GM12878 (cell line): ENCODE results near the gene RARRES2. TPM values are rescaled to one million over a fixed set of nuclear protein-coding genes. Genes with fewer than 3 reads are reported as not detected.

Experiments used
- ATAC-seq: fragments of 200-7000 bp; cut with Tn5 transposase; 3 replicates; pipeline ENCODE4 v1.9.1; 2020; ENCODE audit warnings: mild to moderate bottlenecking, moderate library complexity
- Bru-seq: library from RNA; stranded (reverse); fragments of 400-500 nt; gene quantifications from one replicate; lab custom pipeline; 2021; lab: Mats Ljungman, UMichigan
- BruChase-seq, 2 experiments: library from RNA; stranded (reverse); fragments of 400-500 nt; gene quantifications; one replicate each; lab custom pipeline; 2021; lab: Mats Ljungman, UMichigan
- BruUV-seq: library from RNA; stranded (reverse); fragments of 400-500 nt; replicated peaks from 2 replicates; lab custom pipeline; 2021; lab: Mats Ljungman, UMichigan
- CTCF ChIA-PET: fragments of 300-600 bp; sonication (Branson Sonifier 250); formaldehyde crosslinking; extraction: SDS; loops from one replicate; lab custom pipeline; 2021; ENCODE audit warnings: inconsistent platforms; lab: Yijun Ruan, JAX
- POLR2A ChIA-PET: fragments of 350-600 bp; formaldehyde crosslinking; extraction: SDS; loops from one replicate; lab custom pipeline; 2021; ENCODE audit warnings: inconsistent platforms; lab: Charles Lee
- RAD21 ChIA-PET: fragments of 300-600 bp; sonication (Branson Sonifier 250); formaldehyde crosslinking; loops from one replicate; lab custom pipeline; 2023; ENCODE audit warnings: antibody characterized with exemption; ENCODE audit not compliant: unreplicated experiment; lab: Charles Lee
- SMC1A ChIA-PET: fragments of 300-600 bp; sonication (Branson Sonifier 250); formaldehyde crosslinking; loops from one replicate; lab custom pipeline; 2023; ENCODE audit not compliant: unreplicated experiment, uncharacterized antibody; lab: Charles Lee
- DNase-seq: peaks from one replicate; pipeline ENCODE4 v3.0.0-alpha.2; 2011; ENCODE audit warnings: low read depth, low spot score
- FAIRE-seq: peaks from 3 replicates; lab custom pipeline; 2011; peaks lifted over from hg19 to GRCh38; lab: Jason Lieb, UNC
- H2AFZ ChIP-seq: 2 replicates; pipeline ENCODE4 v1.6.0; 2011; ENCODE audit warnings: low read depth, low read length, control low read depth; ENCODE audit not compliant: control insufficient read depth
- H3K27ac ChIP-seq: 2 replicates; pipeline ENCODE4 v1.5.1; 2011; ENCODE audit warnings: control low read depth; ENCODE audit not compliant: control insufficient read depth, insufficient read depth
- H3K27me3 ChIP-seq, 2 experiments: replicated peaks in 1 of 2; 2 replicates each; pipeline versions ENCODE4 v1.6.0 to v1.6.1; 2011; ENCODE audit warnings: low read length in 1 of 2; ENCODE audit not compliant: control insufficient read depth in 2 of 2, insufficient read depth in 2 of 2
- H3K36me3 ChIP-seq, 2 experiments: 2 replicates each; pipeline ENCODE4 v1.5.1; 2011; ENCODE audit warnings: low read length in 1 of 2; ENCODE audit not compliant: control insufficient read depth in 2 of 2, insufficient read depth in 2 of 2
- H3K4me1 ChIP-seq: 2 replicates; pipeline ENCODE4 v1.6.1; 2011; ENCODE audit warnings: mild to moderate bottlenecking, low read length, moderate library complexity, mixed read lengths; ENCODE audit not compliant: control insufficient read depth, insufficient read depth
- H3K4me2 ChIP-seq: 2 replicates; pipeline ENCODE4 v1.6.0; 2011; ENCODE audit warnings: control low read depth; ENCODE audit not compliant: control insufficient read depth, insufficient read depth
- H3K4me3 ChIP-seq: fragments of 200-600 bp; sonication (generic); 2 replicates; pipeline ENCODE4 v1.5.1; 2016
- H3K79me2 ChIP-seq: 2 replicates; pipeline ENCODE4 v1.6.0; 2011; ENCODE audit warnings: low read length; ENCODE audit not compliant: control insufficient read depth, insufficient read depth
- H3K9ac ChIP-seq: 2 replicates; pipeline ENCODE4 v1.8.0; 2011; ENCODE audit warnings: low read length, control low read depth, mixed read lengths; ENCODE audit not compliant: control insufficient read depth, insufficient read depth
- H3K9me3 ChIP-seq: replicated peaks from 3 replicates; pipeline ENCODE4 v1.5.1; 2011; ENCODE audit warnings: mild to moderate bottlenecking, low read length; ENCODE audit not compliant: control insufficient read depth, insufficient read depth
- H4K20me1 ChIP-seq: 2 replicates; pipeline ENCODE4 v1.6.0; 2011; ENCODE audit not compliant: control insufficient read depth, insufficient read depth
- BMI1 ChIP-seq: fragments of 450-650 bp; IDR thresholded peaks from 2 replicates; pipeline ENCODE4 v1.6.1; 2016; ENCODE audit warnings: mild to moderate bottlenecking, moderate library complexity, borderline replicate concordance
- CBFB ChIP-seq: IDR thresholded peaks from 2 replicates; pipeline ENCODE4 v1.6.1; 2016; ENCODE audit warnings: antibody characterized with exemption, low read depth
- CHD1 ChIP-seq: IDR thresholded peaks from 2 replicates; pipeline ENCODE4 v1.6.1; 2012; ENCODE audit warnings: low read depth, low read length, improper control_type of control experiment
- ESRRA ChIP-seq: IDR thresholded peaks from 2 replicates; pipeline ENCODE4 v1.6.1; 2012; ENCODE audit warnings: mild to moderate bottlenecking, low read length, improper control_type of control experiment
- FOXM1 ChIP-seq: IDR thresholded peaks from 2 replicates; pipeline ENCODE4 v1.6.1; 2012; ENCODE audit warnings: low read depth, mild to moderate bottlenecking, inconsistent platforms, low read length, moderate library complexity
- KDM1A ChIP-seq: fragments of 200-600 bp; sonication (generic); IDR thresholded peaks from 2 replicates; pipeline ENCODE4 v1.6.1; 2016; ENCODE audit warnings: borderline replicate concordance
- MLLT1 ChIP-seq: fragments of 450-650 bp; IDR thresholded peaks from 2 replicates; pipeline ENCODE4 v1.6.1; 2016; ENCODE audit warnings: mild to moderate bottlenecking
- NFYB ChIP-seq: IDR thresholded peaks from 2 replicates; pipeline ENCODE4 v1.6.1; 2011; ENCODE audit warnings: low read depth, mild to moderate bottlenecking, low read length, improper control_type of control experiment, moderate library complexity; ENCODE audit not compliant: insufficient read depth
- POLR2AphosphoS2 ChIP-seq: IDR thresholded peaks from 2 replicates; pipeline ENCODE4 v1.6.1; 2011; ENCODE audit warnings: low read depth, mild to moderate bottlenecking, low read length, improper control_type of control experiment, moderate library complexity
- SUZ12 ChIP-seq: fragments of 200-600 bp; sonication (generic); IDR thresholded peaks from one replicate; pipeline ENCODE4 v1.6.1; 2018; ENCODE audit warnings: antibody characterized with exemption, mild to moderate bottlenecking; ENCODE audit not compliant: unreplicated experiment
- ZNF217 ChIP-seq: fragments of 450-650 bp; IDR thresholded peaks from 2 replicates; pipeline ENCODE4 v1.6.1; 2017; ENCODE audit warnings: antibody characterized with exemption, mild to moderate bottlenecking
- WGBS: methylation state at CpG from one replicate; pipeline ENCODE4 v1.1.6; 2016; ENCODE audit warnings: low lambda C conversion rate; ENCODE audit not compliant: insufficient replicate concordance, insufficient coverage; ENCODE audit errors: missing lambda C conversion rate; 5-methylcytosine and 5-hydroxymethylcytosine counted together
- in situ Hi-C: fragments of 300-500 bp; cut with MboI; formaldehyde crosslinking; loops from 9 replicates; pipeline ENCODE4 v1.14.3; 2018; ENCODE audit warnings: mixed read lengths
- intact Hi-C: fragments of 100-400 bp; cut with micrococcal nuclease; formaldehyde crosslinking; loops from one replicate; pipeline ENCODE4 v1.14.2; 2022; ENCODE audit not compliant: unreplicated experiment
- long read RNA-seq, 2 experiments: library from polyadenylated mRNA; unstranded; transcript quantifications; one replicate each; pipeline ENCODE4 v2.0.0, GENCODE V29; 2019 to 2020
- polyA minus RNA-seq, 3 experiments: library from RNA; depleted of rRNA, polyadenylated mRNA; stranded (reverse); fragments of >200 nt; gene quantifications; 2 replicates each; pipeline ENCODE4 v1.2.3, GENCODE V29; 2011
- polyA plus RNA-seq, 11 experiments: library from polyadenylated mRNA; depleted of rRNA in 4 of 11; unstranded in 6 of 11; stranded (reverse) in 5 of 11; fragments of >200 nt; fragmentation: Nextera tagmentation in 4 of 11; fragmentation: Illumina TruSeq in 1 of 11; extraction: Ambion mirVana in 4 of 11; extraction: Trizol in 1 of 11; gene quantifications; 1 replicate in 1 of 11; 2 replicates in 10 of 11; pipeline versions ENCODE4 v1.2.1 to v1.2.3, GENCODE V29; 2011 to 2016; ENCODE audit warnings: inconsistent platforms in 2 of 11, missing spikeins in 2 of 11, low read depth in 1 of 11
- total RNA-seq, 4 experiments: library from RNA; depleted of rRNA in 3 of 4; stranded (reverse); fragments of >200 nt in 3 of 4; fragmentation: Illumina TruSeq in 1 of 4; extraction: Trizol in 1 of 4; gene quantifications; 2 replicates each; pipeline versions ENCODE4 v1.2.1 to v1.2.3, GENCODE V29; 2013 to 2021
- TF ChIP-seq, protein P1 (sequence below): fragments of 450-650 bp; formaldehyde crosslinking; IDR thresholded peaks from 2 replicates; pipeline ENCODE4 v1.5.0; 2022; ENCODE audit warnings: mild to moderate bottlenecking, missing genetic modification characterization

RARRES2 gene
- not detected in 2 replicates for total RNA-seq (2013; cell fraction: nucleolus; rRNA removed)
- total RNA-seq (2014; rRNA removed): 0.23 and 0.33 TPM in 2 replicates
- total RNA-seq (2014; rRNA removed; fragmentation: Illumina TruSeq; extraction: Trizol): not detected in 2 replicates
- total RNA-seq (2021): 0.96 and 2.2 TPM in 2 replicates
- polyA plus RNA-seq (2011; ENCODE audit: low read depth): 1.8 TPM
- polyA plus RNA-seq (2011; rRNA removed): not detected in 2 replicates
- not detected in 2 replicates for polyA plus RNA-seq (2011; cell fraction: cytosol; rRNA removed)
- polyA plus RNA-seq (2011; cell fraction: nucleus; rRNA removed): not detected in 2 replicates
- 1.9 and 2.2 TPM in 2 replicates for polyA plus RNA-seq (2012)
- polyA plus RNA-seq (2014; fragmentation: Illumina TruSeq; extraction: Trizol): 0.29 TPM in 1 of 2 replicates, not detected in the other
- polyA plus RNA-seq (2014; fragmentation: Nextera tagmentation; extraction: Ambion mirVana): under 1 TPM in 1 of 2 experiments, not detected in 1; 0.13 TPM
- polyA plus RNA-seq (2014; rRNA removed): 0.18 and 0.41 TPM in 2 replicates
- under 1 TPM; 0.40 to 1.00 TPM for polyA plus RNA-seq (2016; fragmentation: Nextera tagmentation; extraction: Ambion mirVana)
- polyA minus RNA-seq (2011; rRNA and poly(A)+ RNA removed): not detected in 2 replicates
- not detected in 2 replicates for polyA minus RNA-seq (2011; cell fraction: cytosol; rRNA and poly(A)+ RNA removed)
- polyA minus RNA-seq (2011; cell fraction: nucleus; rRNA and poly(A)+ RNA removed): not detected in 2 replicates
- Bru-seq, nascent RNA: percentile 14 among the genes with signal in this experiment
- percentile 16 among the genes with signal in this experiment for BruChase-seq, experiment 1, labeled RNA remaining after a 6-hour chase
- BruChase-seq, experiment 2, labeled RNA remaining after a 2-hour chase: not detected
- long read RNA-seq, experiment 1: 0 reads
- long read RNA-seq, experiment 2: 0 reads

DNA sequence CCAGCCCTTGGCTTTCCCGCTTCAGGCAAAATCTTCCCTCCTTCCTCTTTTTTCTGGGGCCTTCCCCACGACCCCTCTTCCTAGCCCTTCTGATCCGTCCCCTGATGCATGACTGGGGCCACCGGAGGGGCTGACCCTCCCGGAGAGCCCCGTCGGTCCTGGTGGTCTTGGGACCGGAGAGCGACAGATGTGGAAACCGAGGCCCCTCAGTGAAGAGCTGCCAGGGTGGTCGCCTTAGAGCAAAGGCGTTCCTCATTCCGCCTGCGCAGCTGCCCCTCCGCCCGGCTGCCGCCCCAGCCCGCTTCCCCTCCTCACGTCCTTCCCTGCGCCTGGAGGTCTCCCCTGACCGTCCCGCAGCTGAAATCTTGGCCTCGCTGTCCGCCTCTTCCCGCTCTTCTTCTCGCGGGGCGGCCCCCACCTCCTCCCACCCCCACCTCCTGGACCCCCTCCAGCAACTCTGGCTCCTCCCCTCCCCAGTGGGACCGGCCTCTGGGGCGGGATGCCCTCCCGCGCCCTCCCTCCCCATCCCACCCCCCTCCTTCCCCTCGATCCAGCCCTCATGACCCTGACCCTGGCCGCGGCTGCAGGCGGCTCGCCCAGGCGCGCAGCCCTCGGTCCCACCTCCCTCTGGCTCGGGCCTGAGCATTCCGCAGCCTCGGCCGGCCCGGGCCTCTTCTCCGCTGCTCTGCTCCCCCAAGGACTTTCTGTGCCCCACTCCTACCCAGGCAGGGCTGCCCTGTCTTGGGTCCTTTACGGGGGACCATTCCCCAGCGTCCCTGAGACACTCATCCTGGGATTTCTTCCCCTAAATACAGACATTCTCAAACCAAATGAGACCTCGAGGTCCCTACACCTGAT is at the start of gene RARRES2:
RARRES2 (minus strand) TSS at position 367 of the 858 bp plus-strand sequence. CDS start 1,020 bp downstream, outside the sequence.
- H3K9me3 ChIP-seq: peaks cover 5% of the 10 kb centered on the region; the same call in 2 of the 3 replicates
- no peaks in the 10 kb centered on the region for H3K79me2 ChIP-seq
- no peaks in the 10 kb centered on the region for H4K20me1 ChIP-seq
- in situ Hi-C loops: no loop called here
- ChIA-PET RAD21 (no interaction called here), POLR2A (interaction anchor here (0.6 kb wide), 1 partner anchor 25 kb away, joined by 6 read pairs; no protein-coding TSS in a partner anchor), SMC1A (no interaction called here), CTCF (interaction anchor here (1.7 kb wide), 1 partner anchor 15 kb away, joined by 4 read pairs; no protein-coding TSS in a partner anchor)
- intact Hi-C loops: no loop called here
- TF ChIP-seq MLLT1: no peak
- no peak for TF ChIP-seq CBFB
- no peak for TF ChIP-seq BMI1
- no peak for TF ChIP-seq SUZ12
- TF ChIP-seq POLR2AphosphoS2: no peak
- no peak for TF ChIP-seq ESRRA
- no peak for TF ChIP-seq NFYB
- TF ChIP-seq, protein P1, sequence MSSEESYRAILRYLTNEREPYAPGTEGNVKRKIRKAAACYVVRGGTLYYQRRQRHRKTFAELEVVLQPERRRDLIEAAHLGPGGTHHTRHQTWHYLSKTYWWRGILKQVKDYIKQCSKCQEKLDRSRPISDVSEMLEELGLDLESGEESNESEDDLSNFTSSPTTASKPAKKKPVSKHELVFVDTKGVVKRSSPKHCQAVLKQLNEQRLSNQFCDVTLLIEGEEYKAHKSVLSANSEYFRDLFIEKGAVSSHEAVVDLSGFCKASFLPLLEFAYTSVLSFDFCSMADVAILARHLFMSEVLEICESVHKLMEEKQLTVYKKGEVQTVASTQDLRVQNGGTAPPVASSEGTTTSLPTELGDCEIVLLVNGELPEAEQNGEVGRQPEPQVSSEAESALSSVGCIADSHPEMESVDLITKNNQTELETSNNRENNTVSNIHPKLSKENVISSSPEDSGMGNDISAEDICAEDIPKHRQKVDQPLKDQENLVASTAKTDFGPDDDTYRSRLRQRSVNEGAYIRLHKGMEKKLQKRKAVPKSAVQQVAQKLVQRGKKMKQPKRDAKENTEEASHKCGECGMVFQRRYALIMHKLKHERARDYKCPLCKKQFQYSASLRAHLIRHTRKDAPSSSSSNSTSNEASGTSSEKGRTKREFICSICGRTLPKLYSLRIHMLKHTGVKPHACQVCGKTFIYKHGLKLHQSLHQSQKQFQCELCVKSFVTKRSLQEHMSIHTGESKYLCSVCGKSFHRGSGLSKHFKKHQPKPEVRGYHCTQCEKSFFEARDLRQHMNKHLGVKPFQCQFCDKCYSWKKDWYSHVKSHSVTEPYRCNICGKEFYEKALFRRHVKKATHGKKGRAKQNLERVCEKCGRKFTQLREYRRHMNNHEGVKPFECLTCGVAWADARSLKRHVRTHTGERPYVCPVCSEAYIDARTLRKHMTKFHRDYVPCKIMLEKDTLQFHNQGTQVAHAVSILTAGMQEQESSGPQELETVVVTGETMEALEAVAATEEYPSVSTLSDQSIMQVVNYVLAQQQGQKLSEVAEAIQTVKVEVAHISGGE: no peak
- no peak for TF ChIP-seq FOXM1
- no peak for TF ChIP-seq ZNF217
- no peak for TF ChIP-seq KDM1A
- no peak for TF ChIP-seq CHD1
- H2AFZ ChIP-seq: no peak within 1 kb of the TSS
- H3K4me3 ChIP-seq: no peak within 1 kb of the TSS
- H3K27ac ChIP-seq: no peak within 1 kb of the TSS
- H3K9ac ChIP-seq: no peak within 1 kb of the TSS
- WGBS: 67% methylated on average over 24 of the region's 49 CpGs
- no TSS peak for BruUV-seq
- DNase-seq (no peak), ATAC-seq (no peak), FAIRE-seq (no peak)
- H3K4me1 ChIP-seq: peaks cover 8% of the 10 kb centered on the region
- H3K36me3 ChIP-seq: peaks cover 0 to 7% of the 10 kb centered on the region in 2 experiments; a peak in 2 of 4 replicates
- 0 out of 2 replicates have a peak within 1 kb of the TSS, but pooled peaks have one; percentile 13 for H3K4me2 ChIP-seq
- H3K27me3 ChIP-seq: peaks cover 0 to 5% of the 10 kb centered on the region in 2 experiments; a peak in 3 of 4 replicates
